Measurements from ENCODE around the gene LYRM4. TPM values are rescaled to one million over a fixed set of nuclear protein-coding genes. Genes with fewer than 3 reads are reported as not detected.

Gene LYRM4
- total and polyA plus RNA-seq, 7 donors: 11.3 to 21.1 (median 16.1) TPM

GRCh38 chr6:5172897-5173474, 87.8 kb downstream of the LYRM4 start:
- no peak overlapping the region for H3K27ac ChIP-seq
- no peak for ATAC-seq
- no peaks in the 10 kb centered on the region for H3K9me3 ChIP-seq
- H3K4me1 ChIP-seq: peaks cover 3% of the 10 kb centered on the region
- WGBS, 3 donors: 55 to 59% (median 58%) methylated on average over 4 of the region's 4 CpGs
- no peak for DNase-seq
- intact Hi-C loops (cut with DNase I): no loop called here
- no peak for TF ChIP-seq CTCF (IDR thresholded peaks at IDR 0.05)
- H3K36me3 ChIP-seq (ENCODE audit: insufficient read depth in 1 of 2, low read depth in 1 of 2): no peaks in the 10 kb centered on the region
- no peak overlapping the region for H3K4me3 ChIP-seq
- H3K27me3 ChIP-seq (ENCODE audit: insufficient read depth in 3 of 3, low read length in 2 of 3): no peaks in the 10 kb centered on the region

GRCh38 chr6:5172041-5172653, 88.6 kb downstream of the LYRM4 start:
- Histone ChIP-seq H3K36me3 (ENCODE audit: insufficient read depth in 1 of 2, low read depth in 1 of 2) (no peaks in the 10 kb centered on the region), H3K4me3 (no peak overlapping the region), H3K27me3 (ENCODE audit: insufficient read depth in 3 of 3, low read length in 2 of 3) (no peaks in the 10 kb centered on the region), H3K4me1 (peaks cover 3% of the 10 kb centered on the region), H3K9me3 (no peaks in the 10 kb centered on the region), H3K27ac (no peak overlapping the region)
- intact Hi-C loops (cut with DNase I): no loop called here
- no peak for ATAC-seq
- 46 to 58% (median 51%) methylated on average over 14 of the region's 14 CpGs for whole genome bisulfite sequencing, 3 donors
- no peak for DNase-seq
- no peak for TF ChIP-seq CTCF (IDR thresholded peaks at IDR 0.05)

- no peaks in the 10 kb centered on the region for H3K36me3 ChIP-seq (ENCODE audit: insufficient read depth in 1 of 2, low read depth in 1 of 2)
- no peaks in the 10 kb centered on the region for H3K27me3 ChIP-seq (ENCODE audit: insufficient read depth in 3 of 3, low read length in 2 of 3)
- no peaks in the 10 kb centered on the region for H3K4me1 ChIP-seq
- H3K27ac ChIP-seq: no peak overlapping the region
- TF ChIP-seq CTCF (IDR thresholded peaks at IDR 0.05): no peak
- intact Hi-C loops (cut with DNase I): no loop called here
- no peaks in the 10 kb centered on the region for H3K9me3 ChIP-seq
- no peak for ATAC-seq
- no peak for DNase-seq
- H3K4me3 ChIP-seq: no peak overlapping the region
- WGBS, 3 donors: 66 to 74% (median 69%) methylated on average over 4 of the region's 4 CpGs
Observed at GRCh38 chr6:5167501-5167900, 93.2 kb downstream of the LYRM4 start.

DNA sequence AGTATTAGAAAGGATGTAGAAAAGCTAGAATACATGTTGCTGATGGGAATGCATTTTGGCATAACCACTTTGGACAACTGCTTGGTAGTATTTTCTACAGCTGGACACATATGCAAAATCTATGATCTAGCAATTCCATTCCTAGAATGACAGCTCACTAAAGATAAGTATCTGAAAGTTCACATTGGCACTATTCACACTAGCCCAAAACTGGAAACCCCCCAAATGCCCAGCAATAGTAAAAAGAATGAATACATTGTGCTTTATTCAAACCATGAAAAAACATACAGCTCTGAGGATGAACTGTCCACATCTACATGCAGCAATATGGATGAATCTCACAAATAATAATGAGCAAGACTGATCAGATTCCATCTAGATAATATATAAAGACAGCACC, 96.7 kb downstream of the LYRM4 start:
- Histone ChIP-seq H3K27ac (no peak overlapping the region), H3K9me3 (no peaks in the 10 kb centered on the region), H3K4me1 (no peaks in the 10 kb centered on the region), H3K27me3 (ENCODE audit: insufficient read depth in 3 of 3, low read length in 2 of 3) (no peaks in the 10 kb centered on the region), H3K4me3 (no peak overlapping the region), H3K36me3 (ENCODE audit: insufficient read depth in 1 of 2, low read depth in 1 of 2) (no peaks in the 10 kb centered on the region)
- DNase-seq (no peak), ATAC-seq (no peak)
- no peak for TF ChIP-seq CTCF (IDR thresholded peaks at IDR 0.05)
- intact Hi-C loops (cut with DNase I): no loop called here

DNA sequence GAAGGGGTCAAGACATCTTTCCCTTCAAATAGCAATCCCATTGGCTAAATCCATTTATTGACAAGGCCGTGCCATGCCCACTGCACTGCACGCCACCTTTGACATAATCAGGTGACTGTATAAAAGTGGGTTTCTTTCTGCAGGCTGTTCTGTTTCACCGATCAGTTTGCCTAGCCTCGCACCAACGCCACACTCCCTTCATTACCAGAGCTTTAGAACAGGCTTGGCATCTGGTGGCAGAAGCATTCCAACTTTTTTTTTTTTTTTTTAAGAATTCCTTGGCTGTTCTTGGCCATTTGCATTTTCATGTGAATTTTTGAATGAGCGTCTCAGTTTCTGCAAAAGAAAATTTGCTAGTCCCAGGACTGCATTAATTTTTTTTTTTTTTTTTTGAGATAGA, 97.5 kb downstream of the LYRM4 start:
- ATAC-seq: no peak
- no peak for TF ChIP-seq CTCF (IDR thresholded peaks at IDR 0.05)
- H3K27me3 ChIP-seq (ENCODE audit: insufficient read depth in 3 of 3, low read length in 2 of 3): no peaks in the 10 kb centered on the region
- H3K9me3 ChIP-seq: no peaks in the 10 kb centered on the region
- no peak overlapping the region for H3K27ac ChIP-seq
- 85 to 91% (median 89%) methylated on average over 6 of the region's 6 CpGs for WGBS, 3 donors
- no peaks in the 10 kb centered on the region for H3K36me3 ChIP-seq (ENCODE audit: insufficient read depth in 1 of 2, low read depth in 1 of 2)
- no peaks in the 10 kb centered on the region for H3K4me1 ChIP-seq
- no peak overlapping the region for H3K4me3 ChIP-seq
- intact Hi-C loops (cut with DNase I): no loop called here
- no peak for DNase-seq
